GM18867 (cell line): Measurements from ENCODE around the gene CRYGN.

Experiments used
- ATAC-seq: cut with Tn5 transposase; IDR thresholded peaks from one replicate; pipeline ENCODE4 v1.9.1; 2021; ENCODE audit warnings: mild to moderate bottlenecking, moderate library complexity; ENCODE audit not compliant: unreplicated experiment

The CRYGN gene

DNA sequence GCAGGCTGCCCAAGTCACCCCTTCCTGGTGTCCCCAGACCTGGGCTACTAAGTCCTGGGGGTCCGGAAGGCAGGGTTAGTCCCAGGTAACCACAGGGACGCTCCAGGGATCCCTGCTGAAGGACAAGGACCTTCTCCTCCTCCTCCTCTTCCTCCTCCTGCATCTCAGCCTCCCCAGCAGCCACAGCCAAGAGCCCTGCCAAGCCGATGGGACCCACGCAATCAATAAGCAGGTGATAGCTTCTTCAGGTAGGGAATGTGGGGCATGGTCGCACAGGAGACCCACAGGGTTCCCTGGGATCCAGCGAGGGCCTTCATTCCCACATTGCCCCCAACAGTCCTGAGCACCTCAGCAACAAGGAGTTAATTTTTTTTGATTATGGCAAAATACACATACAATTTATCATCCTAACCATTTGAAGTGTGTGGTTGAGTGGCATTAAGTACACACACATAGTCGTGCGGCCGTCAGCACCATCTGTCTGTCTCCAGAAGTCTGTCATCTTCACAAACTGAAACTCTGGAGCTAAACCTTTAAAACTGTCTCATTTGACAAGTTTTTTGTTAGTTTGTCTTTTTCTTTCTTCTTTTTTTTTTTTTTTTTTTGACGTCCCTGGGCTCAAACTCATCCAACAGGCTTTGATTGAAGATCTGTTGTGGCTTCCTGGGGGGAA is 12.1 kb downstream of the CRYGN start:
- no peak for ATAC-seq

DNA sequence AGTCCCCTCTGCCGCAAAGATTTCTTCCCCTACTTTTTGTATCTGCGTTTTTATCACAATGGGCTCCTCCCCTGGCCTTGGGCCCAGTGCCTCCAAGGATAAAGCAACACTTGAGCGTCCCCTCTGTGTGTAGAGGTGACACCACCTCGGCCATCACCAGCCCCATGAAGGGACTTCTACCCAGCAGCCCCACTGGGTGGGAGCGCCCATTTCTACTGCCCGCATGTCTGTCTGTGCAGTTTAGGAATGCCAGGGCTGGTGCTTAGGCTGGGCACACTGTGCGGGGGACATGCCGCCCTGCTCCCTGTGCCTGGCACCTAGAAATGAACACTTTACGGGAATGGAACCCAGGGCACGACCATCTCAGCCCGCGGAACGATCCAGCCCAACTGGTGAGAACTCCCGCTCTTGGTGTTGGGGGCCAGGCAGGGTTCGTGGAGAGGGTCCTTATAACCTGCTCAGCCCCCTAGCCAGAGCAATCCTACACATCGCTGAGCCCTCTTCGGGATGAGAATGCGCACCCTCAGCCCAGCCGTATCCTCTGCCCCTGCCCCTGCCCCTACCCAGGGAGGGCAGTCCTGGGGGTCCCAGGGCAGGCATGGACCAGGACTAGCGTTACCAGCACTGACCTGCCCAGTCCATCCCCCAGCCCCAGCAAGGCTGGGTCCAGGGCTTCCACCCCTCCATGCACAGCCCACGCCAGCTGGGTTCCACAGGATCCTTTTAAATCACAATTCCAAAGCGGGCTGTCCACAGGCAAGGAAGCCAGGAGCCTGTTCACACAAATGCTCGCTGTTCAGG is 12.8 kb downstream of the CRYGN start:
- ATAC-seq = no peak

- no peak for ATAC-seq
Measured at GRCh38 chr7:151426441-151426903, 13.5 kb downstream of the CRYGN start.

- ATAC-seq = no peak
Measured at GRCh38 chr7:151425670-151426440, 14.1 kb downstream of the CRYGN start.

GRCh38 chr7:151424799-151425198 is 15.1 kb downstream of the CRYGN start:
- no peak for ATAC-seq

DNA sequence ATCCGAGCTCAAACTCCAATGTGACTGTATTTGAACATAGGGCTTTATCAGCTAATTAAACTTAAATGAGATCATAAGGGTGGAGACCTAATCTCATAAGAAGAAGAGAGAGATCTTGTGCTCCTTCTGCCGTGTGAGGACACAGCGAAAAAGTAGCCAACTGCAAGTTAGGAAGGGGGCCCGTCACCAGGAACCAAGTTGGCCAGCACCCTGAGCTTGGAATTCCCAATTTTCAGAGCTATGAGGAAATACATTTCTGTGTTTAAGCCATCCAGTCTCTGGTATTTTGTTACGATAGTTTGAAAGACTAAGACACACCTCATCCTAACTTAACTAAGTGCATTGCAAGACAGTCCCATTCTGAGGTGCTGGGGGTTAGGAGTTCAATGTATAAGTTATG is 16.0 kb downstream of the CRYGN start:
- ATAC-seq = no peak

- no peak for ATAC-seq
Measured at GRCh38 chr7:151423226-151423625, 16.7 kb downstream of the CRYGN start.

DNA sequence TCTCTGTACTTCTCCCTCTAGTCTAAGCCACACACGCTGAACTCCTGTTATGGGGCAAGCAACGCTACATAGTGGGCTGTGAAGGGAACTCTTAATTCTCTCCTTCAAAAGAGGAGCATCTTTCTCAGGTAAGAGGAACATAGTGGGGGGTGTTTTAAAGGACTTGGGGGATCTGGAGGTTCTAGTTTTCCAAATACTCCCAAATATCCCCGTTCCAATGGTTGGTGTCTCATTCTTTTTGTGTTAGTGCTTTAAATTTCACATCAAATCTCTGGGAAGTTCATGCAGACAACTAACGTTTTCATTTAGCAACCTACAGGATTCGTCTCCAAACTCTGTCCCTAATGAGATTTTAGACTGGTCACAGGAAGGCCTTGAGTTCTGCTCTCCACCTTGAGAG is 17.7 kb downstream of the CRYGN start:
- ATAC-seq = no peak

DNA sequence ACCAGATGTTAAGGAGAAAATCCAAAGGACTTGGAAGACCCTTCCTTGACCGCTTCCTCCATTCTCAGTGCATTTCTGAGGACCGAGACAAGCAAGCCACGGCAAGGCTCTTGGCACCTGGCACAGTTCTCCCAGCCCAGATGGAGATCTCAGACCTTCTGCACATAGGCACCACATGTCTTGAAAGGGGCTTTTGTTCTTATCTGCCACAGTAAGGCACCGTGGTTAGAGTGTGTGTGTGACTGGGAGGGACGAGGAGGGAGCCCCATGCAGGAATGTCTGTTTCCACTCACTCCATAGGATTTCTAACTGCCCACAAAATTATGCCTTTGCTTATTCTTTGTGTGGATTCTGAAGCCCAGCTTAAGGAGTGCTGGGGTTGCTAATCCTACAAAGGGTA is 19.8 kb downstream of the CRYGN start:
- no peak for ATAC-seq

DNA sequence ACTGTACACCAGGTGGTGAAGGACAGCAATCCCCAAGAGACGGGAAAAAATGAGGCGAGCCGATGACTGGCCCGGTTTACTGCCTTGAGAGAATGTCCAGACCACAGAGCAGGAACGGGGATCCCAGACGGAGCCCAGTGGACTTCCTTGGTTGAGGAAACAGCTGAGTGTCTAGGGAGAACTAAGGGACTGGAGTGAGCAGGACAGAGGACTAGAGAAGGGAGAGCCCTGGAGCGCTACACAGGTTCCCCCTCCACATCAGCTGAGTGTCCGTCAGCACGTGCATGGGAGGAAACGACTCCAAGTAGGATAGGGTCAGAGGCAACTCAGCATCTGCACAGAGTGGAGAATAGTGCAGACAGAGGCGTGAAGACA is 23.0 kb downstream of the CRYGN start:
- no peak for ATAC-seq

DNA sequence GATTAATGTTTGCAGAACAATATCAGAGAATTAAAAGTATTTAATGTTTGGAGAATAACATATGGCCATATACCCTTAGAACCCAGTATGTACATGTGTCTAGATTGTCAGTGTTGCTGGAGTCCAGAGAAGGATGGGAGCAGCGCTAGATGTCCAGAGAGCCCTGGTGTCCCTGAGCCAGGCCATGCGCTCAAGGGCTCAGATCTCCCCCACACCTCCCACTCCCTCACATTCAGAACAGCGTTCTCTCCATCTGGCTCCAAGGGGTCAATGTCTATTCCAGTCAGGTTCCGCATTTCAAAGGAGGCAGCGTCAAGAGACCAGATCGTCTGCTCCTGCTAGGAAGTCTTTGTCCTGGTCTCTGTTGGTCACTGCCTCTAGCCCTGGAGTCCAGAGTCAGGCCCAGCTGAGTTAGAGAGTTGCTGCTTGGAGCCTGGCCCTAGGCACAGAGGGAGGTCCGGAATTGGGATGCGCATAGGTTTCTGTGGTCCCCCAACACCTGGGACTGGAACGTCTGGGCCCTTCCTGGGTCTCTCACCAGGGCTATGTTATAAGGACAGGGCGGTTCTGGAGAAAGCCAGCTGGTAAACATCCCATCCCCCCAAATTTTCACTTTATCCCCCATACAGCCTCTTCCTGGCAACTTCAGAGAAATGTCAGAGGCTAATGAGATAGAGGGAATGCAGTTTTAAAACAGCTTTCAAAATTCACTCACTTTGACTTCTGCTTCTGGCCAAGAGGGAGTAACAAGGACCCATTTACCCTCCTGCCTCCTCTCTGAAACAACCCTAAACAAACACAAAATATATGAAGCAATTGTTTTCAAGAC is 23.6 kb downstream of the CRYGN start:
- ATAC-seq = no peak

DNA sequence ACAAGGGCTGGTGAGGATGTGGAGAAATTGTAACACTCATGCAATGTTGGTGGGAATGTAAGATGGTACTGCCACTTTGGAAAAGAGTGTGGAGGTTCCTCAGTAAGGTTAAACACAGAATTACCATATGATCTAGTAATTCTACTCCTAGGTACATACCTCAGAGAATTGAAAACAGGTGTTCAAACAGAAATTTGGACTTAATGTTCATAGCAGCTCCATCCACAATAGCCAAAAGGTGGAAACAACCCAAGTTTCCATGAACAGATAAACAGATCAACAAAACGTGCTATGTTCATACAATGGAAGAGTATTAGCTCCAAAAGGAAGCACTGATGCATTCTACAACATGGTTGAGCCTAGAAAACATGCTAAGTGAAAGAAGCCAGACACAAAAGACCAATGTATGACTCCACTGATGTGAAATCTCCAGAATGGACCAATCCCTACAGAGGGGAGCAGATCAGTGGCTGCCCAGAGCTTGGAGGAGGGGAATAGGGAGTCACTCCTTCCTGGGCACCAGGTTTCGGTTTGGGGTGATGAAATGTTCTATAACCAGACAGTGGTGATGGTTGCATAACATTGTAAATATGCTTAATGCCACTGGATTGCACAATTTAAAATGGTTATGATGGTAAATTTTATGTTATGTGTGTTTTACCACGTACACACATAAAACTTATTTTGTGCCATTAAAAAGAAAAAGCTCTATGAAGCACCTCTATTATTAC is 24.4 kb downstream of the CRYGN start:
- ATAC-seq = no peak

GRCh38 chr7:151413241-151413640 is 26.7 kb downstream of the CRYGN start:
- no peak for ATAC-seq

GRCh38 chr7:151412318-151412717 is 27.6 kb downstream of the CRYGN start:
- no peak for ATAC-seq

- ATAC-seq = no peak
Measured at GRCh38 chr7:151411551-151411950, 28.4 kb downstream of the CRYGN start.

DNA sequence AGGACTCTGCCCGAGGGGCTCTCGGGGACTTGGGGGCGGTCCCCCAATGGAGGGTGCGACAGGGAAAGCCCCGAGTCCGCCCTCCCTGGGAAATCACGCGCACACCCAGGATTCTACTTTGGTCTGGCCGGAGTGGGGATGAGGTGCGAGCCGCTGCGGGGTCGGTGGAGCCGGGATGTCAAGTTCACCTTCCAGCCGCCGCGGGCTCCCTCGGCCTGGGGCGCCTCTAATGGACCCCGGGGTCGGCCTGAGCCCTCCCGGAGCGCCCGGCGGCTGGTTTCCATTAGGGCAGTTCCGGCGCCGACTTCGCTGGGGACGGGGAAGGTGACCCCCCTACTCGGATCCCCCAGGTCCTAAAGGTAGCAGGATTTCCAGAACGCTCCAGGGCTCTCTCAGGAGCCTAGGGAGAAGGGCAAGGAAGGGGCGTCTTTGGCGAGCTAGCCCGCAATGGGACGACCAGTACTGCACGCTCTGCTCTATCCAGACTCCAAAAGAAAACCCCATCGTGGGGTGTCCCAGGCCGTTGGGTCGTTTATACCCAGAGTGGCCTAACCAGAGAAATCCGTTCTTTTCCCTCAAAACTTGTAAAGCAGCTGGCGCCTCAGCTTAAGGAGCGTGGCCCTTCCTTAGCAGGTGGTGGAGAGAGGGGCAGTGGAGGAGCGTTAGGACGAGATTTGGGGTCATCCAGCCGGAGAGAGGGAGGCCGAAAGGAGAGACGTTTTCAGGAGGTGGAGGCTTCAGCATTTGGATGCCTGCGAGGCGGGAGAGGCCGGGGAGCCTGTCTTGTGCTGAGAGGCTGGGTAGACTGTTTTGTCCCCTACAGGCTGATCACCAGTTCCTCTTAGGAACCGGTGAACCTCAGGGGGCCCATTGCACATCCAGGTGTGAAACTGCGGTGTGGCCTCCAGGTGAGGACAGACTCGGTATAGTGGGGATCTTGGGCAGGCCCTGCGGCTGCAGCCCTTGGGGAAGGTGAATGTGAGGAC is 29.2 kb downstream of the CRYGN start:
- no peak for ATAC-seq

GRCh38 chr7:151409667-151410404 is 30.1 kb downstream of the CRYGN start, which contains the start of gene WDR86:
WDR86 (minus strand) TSS chr7:151410038; CDS start chr7:151409589, 449 bp downstream.
- ATAC-seq = no peak
